Breast epithelium (tissue), 4 donors: ENCODE measurements around the gene RAD21L1. TPM values are rescaled to one million over a fixed set of nuclear protein-coding genes. Genes with fewer than 3 reads are reported as not detected.

Experiments used
- DNase-seq, 2 donors: peaks; one replicate each; pipeline ENCODE4 v3.0.0-alpha.2; 2019; ENCODE audit warnings: low spot score in 2 of 2
- H3K27ac ChIP-seq, 2 donors: fragments of 200-600 bp; sonication (generic) in 1 of 2; one replicate each; pipeline ENCODE4 v1.5.1; 2016 to 2019; ENCODE audit warnings: mild to moderate bottlenecking in 1 of 2
- H3K27me3 ChIP-seq, 2 donors: fragments of 200-600 bp; sonication (generic) in 1 of 2; one replicate each; pipeline versions ENCODE4 v1.5.1 to v1.6.0; 2017 to 2019; ENCODE audit warnings: control low read depth in 1 of 2, mild to moderate bottlenecking in 1 of 2
- H3K36me3 ChIP-seq: fragments of 200-600 bp; one replicate; pipeline ENCODE4 v1.5.1; 2019
- H3K4me1 ChIP-seq, 2 donors: fragments of 200-600 bp; sonication (generic); one replicate each; pipeline ENCODE4 v1.5.1; 2016 to 2019; ENCODE audit warnings: control low read depth in 1 of 2
- H3K4me3 ChIP-seq, 3 donors: fragments of 200-600 bp; sonication (generic); 1 replicate in 2 of 3; 2 replicates in 1 of 3; pipeline ENCODE4 v1.5.1; 2016 to 2019; ENCODE audit warnings: mild to moderate bottlenecking in 3 of 3, moderate library complexity in 2 of 3
- H3K9me3 ChIP-seq, 2 donors: fragments of 200-600 bp; sonication (generic) in 1 of 2; one replicate each; pipeline ENCODE4 v1.5.1; 2016 to 2019; ENCODE audit warnings: control low read depth in 1 of 2
- POLR2A ChIP-seq: fragments of 450-650 bp; IDR thresholded peaks from one replicate; pipeline ENCODE4 v1.6.1; 2016; ENCODE audit warnings: antibody characterized with exemption, mild to moderate bottlenecking, moderate library complexity
- POLR2AphosphoS5 ChIP-seq, 3 donors: sonication (generic); formaldehyde crosslinking; IDR thresholded peaks; one replicate each; pipeline ENCODE4 v1.6.1; 2017; ENCODE audit warnings: antibody characterized with exemption in 3 of 3
- intact Hi-C: fragments of 100-400 bp; cut with DNase I; formaldehyde crosslinking; loops from one replicate; pipeline ENCODE4 v1.15.1; 2023; ENCODE audit warnings: low total_unique reads
- total RNA-seq, 3 donors: library from RNA; depleted of rRNA; stranded (reverse); fragments of >200 nt; gene quantifications; one replicate each; pipeline ENCODE4 v1.1.0, GENCODE V29; 2016
- TF ChIP-seq, protein P1 (sequence below), 3 donors: fragments of 450-650 bp; IDR thresholded peaks; one replicate each; pipeline ENCODE4 v1.5.1; 2016 to 2017; ENCODE audit warnings: antibody characterized with exemption in 3 of 3, mild to moderate bottlenecking in 3 of 3, moderate library complexity in 3 of 3

Gene RAD21L1
- total RNA-seq, 3 donors from 2014 or later: not detected

DNA sequence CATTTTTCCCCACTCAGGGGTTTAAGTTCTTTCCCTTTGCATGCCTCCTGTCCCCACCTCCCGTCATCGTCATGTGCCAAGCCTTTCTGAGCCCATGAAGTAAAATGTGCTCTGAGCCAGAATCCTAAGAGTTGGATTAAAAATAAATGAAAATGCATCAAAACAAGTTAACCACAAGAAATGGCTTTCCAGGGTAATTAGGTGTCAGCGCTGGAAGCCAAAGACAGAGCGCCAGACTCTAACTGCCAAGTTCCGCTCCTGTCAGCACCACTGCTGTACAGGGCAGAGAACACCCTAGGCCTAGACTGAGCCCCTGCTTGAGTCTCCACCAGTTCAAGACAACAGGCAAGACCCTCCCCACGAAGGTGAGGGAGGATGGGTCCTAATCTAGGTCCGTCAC lies 28.0 kb upstream of the RAD21L1 start:
- H3K27ac ChIP-seq: no peak overlapping the region
- DNase-seq: no peak
- intact Hi-C loops: no loop called here
- no peaks in the 10 kb centered on the region for H3K36me3 ChIP-seq
- H3K4me3 ChIP-seq: no peak overlapping the region
- H3K27me3 ChIP-seq: no peaks in the 10 kb centered on the region
- TF ChIP-seq, protein P1, sequence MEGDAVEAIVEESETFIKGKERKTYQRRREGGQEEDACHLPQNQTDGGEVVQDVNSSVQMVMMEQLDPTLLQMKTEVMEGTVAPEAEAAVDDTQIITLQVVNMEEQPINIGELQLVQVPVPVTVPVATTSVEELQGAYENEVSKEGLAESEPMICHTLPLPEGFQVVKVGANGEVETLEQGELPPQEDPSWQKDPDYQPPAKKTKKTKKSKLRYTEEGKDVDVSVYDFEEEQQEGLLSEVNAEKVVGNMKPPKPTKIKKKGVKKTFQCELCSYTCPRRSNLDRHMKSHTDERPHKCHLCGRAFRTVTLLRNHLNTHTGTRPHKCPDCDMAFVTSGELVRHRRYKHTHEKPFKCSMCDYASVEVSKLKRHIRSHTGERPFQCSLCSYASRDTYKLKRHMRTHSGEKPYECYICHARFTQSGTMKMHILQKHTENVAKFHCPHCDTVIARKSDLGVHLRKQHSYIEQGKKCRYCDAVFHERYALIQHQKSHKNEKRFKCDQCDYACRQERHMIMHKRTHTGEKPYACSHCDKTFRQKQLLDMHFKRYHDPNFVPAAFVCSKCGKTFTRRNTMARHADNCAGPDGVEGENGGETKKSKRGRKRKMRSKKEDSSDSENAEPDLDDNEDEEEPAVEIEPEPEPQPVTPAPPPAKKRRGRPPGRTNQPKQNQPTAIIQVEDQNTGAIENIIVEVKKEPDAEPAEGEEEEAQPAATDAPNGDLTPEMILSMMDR (IDR thresholded peaks at IDR 0.05): no peak
- TF ChIP-seq POLR2A (no peak), POLR2AphosphoS5 (IDR thresholded peaks at IDR 0.05) (no peak)
- H3K9me3 ChIP-seq: no peaks in the 10 kb centered on the region
- no peaks in the 10 kb centered on the region for H3K4me1 ChIP-seq

DNA sequence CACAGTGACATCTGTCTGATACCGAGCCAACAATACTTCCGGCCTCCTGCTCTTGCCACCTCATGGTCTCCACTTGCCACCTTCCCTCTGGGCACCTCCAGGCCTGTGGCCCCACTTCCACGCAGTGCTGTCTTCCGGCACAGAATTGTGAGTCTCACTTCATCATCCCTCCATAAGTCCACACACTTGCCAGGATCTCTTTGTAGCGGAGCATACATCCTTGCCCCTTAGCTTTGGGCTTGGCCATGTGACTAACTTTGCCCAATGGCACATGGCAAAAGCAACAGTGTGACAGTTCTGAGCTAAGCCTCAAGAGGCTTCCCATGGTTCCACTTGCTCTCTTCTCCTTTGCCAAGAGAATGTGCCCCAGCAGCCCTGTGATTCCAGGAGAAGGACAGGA lies 27.1 kb upstream of the RAD21L1 start:
- H3K4me3 ChIP-seq: no peak overlapping the region
- no peak for DNase-seq
- no peaks in the 10 kb centered on the region for H3K4me1 ChIP-seq
- H3K27ac ChIP-seq: no peak overlapping the region
- intact Hi-C loops: no loop called here
- H3K27me3 ChIP-seq: no peaks in the 10 kb centered on the region
- no peaks in the 10 kb centered on the region for H3K36me3 ChIP-seq
- TF ChIP-seq, protein P1 (IDR thresholded peaks at IDR 0.05): no peak
- TF ChIP-seq POLR2AphosphoS5 (IDR thresholded peaks at IDR 0.05) (no peak), POLR2A (no peak)
- H3K9me3 ChIP-seq: no peaks in the 10 kb centered on the region

DNA sequence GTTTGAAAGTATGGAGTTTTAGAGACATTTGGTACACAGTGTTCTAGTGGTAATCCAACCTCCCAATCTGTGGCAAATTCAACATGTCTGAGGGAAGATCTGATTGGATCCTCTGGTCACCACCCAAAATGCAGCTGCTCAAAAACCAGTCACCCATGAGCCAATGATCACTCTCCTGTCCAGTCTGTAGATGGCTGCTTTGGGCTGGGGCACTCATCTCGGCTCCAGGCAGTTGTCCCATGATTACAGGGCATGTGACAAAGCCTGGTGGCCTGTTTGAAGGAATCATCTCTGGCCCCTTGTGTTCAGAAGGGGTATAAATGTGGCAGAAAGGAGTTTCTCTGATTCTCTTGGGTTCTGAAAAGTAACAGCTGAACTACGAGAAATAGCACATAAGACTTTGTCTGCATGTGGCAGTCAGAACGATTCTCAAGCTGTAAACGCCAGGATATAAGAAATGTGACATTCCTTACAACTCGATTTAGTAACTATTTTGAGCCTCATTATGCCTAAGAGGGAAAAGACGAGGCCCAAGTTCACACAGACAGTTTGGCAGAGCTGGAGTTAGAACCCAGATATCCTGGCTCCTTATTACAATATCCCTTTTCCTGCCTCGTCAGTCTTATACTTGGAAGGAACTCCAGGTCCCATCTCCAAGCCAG lies 26.5 kb upstream of the RAD21L1 start:
- TF ChIP-seq POLR2AphosphoS5 (IDR thresholded peaks at IDR 0.05): no peak
- TF ChIP-seq, protein P1 (IDR thresholded peaks at IDR 0.05): no peak
- no peak for TF ChIP-seq POLR2A
- Histone ChIP-seq H3K27ac (peak overlapping the region in 1 of 2 donors; percentile 1), H3K4me1 (no peaks in the 10 kb centered on the region), H3K9me3 (no peaks in the 10 kb centered on the region), H3K36me3 (no peaks in the 10 kb centered on the region), H3K4me3 (no peak overlapping the region), H3K27me3 (no peaks in the 10 kb centered on the region)
- intact Hi-C loops: no loop called here
- DNase-seq: no peak

DNA sequence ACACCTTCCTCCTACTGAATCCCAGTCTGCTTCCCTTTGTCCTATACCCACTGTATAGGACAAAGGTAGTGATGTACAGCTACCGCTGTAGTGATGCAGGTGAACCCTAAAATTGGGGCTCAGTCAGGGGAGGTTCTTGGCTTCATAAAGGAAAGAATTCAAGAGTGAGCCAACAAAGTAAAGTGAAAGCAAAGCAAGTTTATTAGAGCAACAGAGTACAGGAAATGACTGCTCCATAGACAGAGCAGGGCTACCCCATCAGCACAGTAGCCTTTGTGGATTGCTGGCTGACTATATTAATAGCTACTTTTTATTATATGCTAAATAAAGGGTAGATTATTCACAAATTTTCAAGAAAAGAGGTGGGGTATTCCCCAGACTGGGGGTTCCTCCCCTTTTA lies 25.9 kb upstream of the RAD21L1 start:
- H3K27ac ChIP-seq: peak overlapping the region in 1 of 2 donors; percentile 1
- intact Hi-C loops: no loop called here
- TF ChIP-seq POLR2AphosphoS5 (IDR thresholded peaks at IDR 0.05) (no peak), POLR2A (no peak)
- TF ChIP-seq, protein P1 (IDR thresholded peaks at IDR 0.05): no peak
- no peak overlapping the region for H3K4me3 ChIP-seq
- no peaks in the 10 kb centered on the region for H3K36me3 ChIP-seq
- DNase-seq: no peak
- H3K4me1 ChIP-seq: no peaks in the 10 kb centered on the region
- H3K27me3 ChIP-seq: no peaks in the 10 kb centered on the region
- H3K9me3 ChIP-seq: no peaks in the 10 kb centered on the region

DNA sequence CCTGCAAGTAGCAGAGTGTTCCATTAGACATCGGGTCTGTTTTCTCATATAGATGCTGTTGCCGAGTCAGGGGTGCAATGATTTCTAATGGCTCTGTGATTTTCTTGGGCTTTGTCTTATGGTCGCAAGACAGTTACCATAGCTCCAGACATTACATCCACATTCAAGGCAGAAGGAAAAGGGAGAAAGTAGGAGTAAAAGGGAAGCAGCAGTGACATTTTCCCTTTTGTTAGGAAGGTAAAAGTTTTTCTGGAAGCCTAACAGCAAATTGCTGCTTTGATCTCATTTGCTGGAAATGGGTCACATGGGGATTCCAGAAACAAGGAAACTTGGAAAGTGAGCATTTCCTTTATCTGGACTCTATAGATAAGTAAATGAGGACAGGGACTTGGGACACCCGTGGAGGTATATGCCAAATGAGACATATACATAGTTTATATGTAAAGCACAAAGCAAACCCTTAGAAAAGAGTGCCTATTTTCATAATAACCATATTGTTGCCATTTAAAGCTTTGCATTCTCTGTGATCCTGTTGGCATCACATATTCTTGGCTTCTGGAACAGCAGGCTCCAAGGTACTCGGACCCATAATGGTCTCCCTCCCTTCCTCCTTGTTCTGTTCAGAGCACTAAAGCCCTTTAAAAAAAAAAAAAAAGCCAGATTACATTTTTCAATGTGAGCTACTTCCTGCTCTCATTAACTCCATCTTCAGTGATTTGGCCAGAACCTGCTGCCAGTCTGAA lies 22.9 kb upstream of the RAD21L1 start, which contains the start of gene C20orf202:
Gene C20orf202, plus strand, starts transcription at position 693 of the 743 bp plus-strand sequence. CDS start 132 bp downstream, outside the sequence.
- H3K27ac ChIP-seq: peak within 1 kb of the TSS in 1 of 2 donors; percentile 38
- no peaks in the 10 kb centered on the region for H3K36me3 ChIP-seq
- intact Hi-C loops: no loop called here
- no peak for DNase-seq
- no peaks in the 10 kb centered on the region for H3K9me3 ChIP-seq
- H3K4me1 ChIP-seq: no peaks in the 10 kb centered on the region
- no peak within 1 kb of the TSS for H3K4me3 ChIP-seq
- no peaks in the 10 kb centered on the region for H3K27me3 ChIP-seq
- TF ChIP-seq POLR2AphosphoS5 (IDR thresholded peaks at IDR 0.05) (no peak), POLR2A (no peak)
- TF ChIP-seq, protein P1 (IDR thresholded peaks at IDR 0.05): no peak
